Measurements from ENCODE around the gene WWOX.

- TF ChIP-seq CTCF (IDR thresholded peaks at IDR 0.05 in 8 of 11, conservative IDR thresholded peaks at IDR 0.05 in 3 of 11), result no peak
- TF ChIP-seq POLR2A (IDR thresholded peaks at IDR 0.05), result no peak
- TF ChIP-seq POLR2AphosphoS5 (IDR thresholded peaks at IDR 0.05), result no peak
These were observed 595.9 kb downstream of the WWOX start for GRCh38 chr16:78695391-78695790.
